Natural killer cell treated with Interleukin-12 subunit alpha and Interleukin-12 subunit beta and Interleukin-15 and Interleukin-18, amount 100 ng/mL, for 72 hours (primary cell): ENCODE measurements around the gene GSTK1. TPM values are rescaled to one million over a fixed set of nuclear protein-coding genes. Genes with fewer than 3 reads are reported as not detected.

Experiments used
- ATAC-seq, 2 donors: fragments of 150-1000 bp; cut with Tn5 transposase in 1 of 2; sonication (Bioruptor Pico), chemical (Tn5 transposase) in 1 of 2; 2 replicates each; pipeline ENCODE4 v1.10.0; 2021
- DNase-seq: peaks from one replicate; pipeline ENCODE4 v3.0.0; 2022; ENCODE audit warnings: low spot score
- H3K27ac Mint-ChIP-seq, 2 donors: 1 replicate in 1 of 2; 2 replicates in 1 of 2; pipeline ENCODE4 v1.8.0; 2022; ENCODE audit warnings: mixed read lengths in 2 of 2, mild to moderate bottlenecking in 1 of 2, moderate library complexity in 1 of 2
- H3K27me3 Mint-ChIP-seq, 2 donors: 1 replicate in 1 of 2; 2 replicates in 1 of 2; pipeline ENCODE4 v1.8.0; 2022; ENCODE audit warnings: mixed read lengths in 2 of 2
- H3K36me3 Mint-ChIP-seq: one replicate; pipeline ENCODE4 v1.8.0; 2022; ENCODE audit warnings: mixed read lengths
- H3K4me1 Mint-ChIP-seq, 2 donors: 1 replicate in 1 of 2; 2 replicates in 1 of 2; pipeline ENCODE4 v1.8.0; 2022; ENCODE audit warnings: low read depth in 2 of 2, mixed read lengths in 2 of 2, mild to moderate bottlenecking in 1 of 2
- H3K4me3 Mint-ChIP-seq: one replicate; pipeline ENCODE4 v1.8.0; 2022; ENCODE audit warnings: mixed read lengths
- H3K9me3 Mint-ChIP-seq: 2 replicates; pipeline ENCODE4 v1.8.0; 2022; ENCODE audit warnings: mixed read lengths
- total RNA-seq, 2 donors: library from RNA; stranded (reverse); gene quantifications; one replicate each; pipeline ENCODE4 v1.2.3, GENCODE V29; 2022

Gene GSTK1
- total RNA-seq, 2 donors from 2014 or later: 133 to 233 TPM

- Mint-ChIP-seq H3K36me3 (peaks cover 4% of the 10 kb centered on the region), H3K27me3 (peaks cover 5 to 9% of the 10 kb centered on the region in 2 donors), H3K4me1 (peaks cover 23 to 60% of the 10 kb centered on the region in 2 donors), H3K9me3 (peaks cover 3% of the 10 kb centered on the region), H3K27ac (peak overlapping the region; percentile 71 to 94), H3K4me3 (peak overlapping the region; percentile 78)
- ATAC-seq: no peak
- no peak for DNase-seq
These were observed 18.9 kb upstream of the GSTK1 start for GRCh38 chr7:143244321-143244720.

- DNase-seq: no peak
- Mint-ChIP-seq H3K36me3 (peaks cover 5% of the 10 kb centered on the region), H3K27ac (peak overlapping the region; percentile 71 to 94), H3K4me3 (peak overlapping the region; percentile 78), H3K4me1 (peaks cover 30 to 68% of the 10 kb centered on the region in 2 donors), H3K9me3 (peaks cover 3% of the 10 kb centered on the region), H3K27me3 (peaks cover 5 to 9% of the 10 kb centered on the region in 2 donors)
- peak; percentile 72 to 83 for ATAC-seq
These were observed 18.1 kb upstream of the GSTK1 start for GRCh38 chr7:143245123-143245522.

GRCh38 chr7:143247372-143247771 is 15.9 kb upstream of the GSTK1 start:
- Mint-ChIP-seq H3K4me3 (no peak overlapping the region), H3K27me3 (peaks cover 0 to 6% of the 10 kb centered on the region in 2 donors), H3K9me3 (peaks cover 3% of the 10 kb centered on the region), H3K36me3 (peaks cover 8% of the 10 kb centered on the region), H3K27ac (peak overlapping the region in 1 of 2 donors; percentile 94), H3K4me1 (peaks cover 45 to 83% of the 10 kb centered on the region in 2 donors)
- no peak for DNase-seq
- no peak for ATAC-seq

- ATAC-seq: no peak
- H3K27me3 Mint-ChIP-seq: peaks cover 0 to 4% of the 10 kb centered on the region in 2 donors
- peaks cover 3% of the 10 kb centered on the region for H3K9me3 Mint-ChIP-seq
- H3K4me3 Mint-ChIP-seq: peak overlapping the region; percentile 61
- H3K4me1 Mint-ChIP-seq: peaks cover 45 to 81% of the 10 kb centered on the region in 2 donors
- H3K36me3 Mint-ChIP-seq: peaks cover 15% of the 10 kb centered on the region
- H3K27ac Mint-ChIP-seq: peak overlapping the region in 1 of 2 donors; percentile 73
- DNase-seq: no peak
These were observed 14.4 kb upstream of the GSTK1 start for GRCh38 chr7:143248761-143249354.

GRCh38 chr7:143250199-143250598 is 13.0 kb upstream of the GSTK1 start:
- Mint-ChIP-seq H3K4me3 (peak overlapping the region; percentile 61), H3K36me3 (peaks cover 21% of the 10 kb centered on the region)

GRCh38 chr7:143250822-143251221 is 12.4 kb upstream of the GSTK1 start:
- H3K4me1 Mint-ChIP-seq: peaks cover 34 to 74% of the 10 kb centered on the region in 2 donors
- H3K36me3 Mint-ChIP-seq: peaks cover 21% of the 10 kb centered on the region
- no peak for DNase-seq
- H3K27me3 Mint-ChIP-seq: peaks cover 0 to 2% of the 10 kb centered on the region in 2 donors
- peak overlapping the region; percentile 61 for H3K4me3 Mint-ChIP-seq
- H3K27ac Mint-ChIP-seq: peak overlapping the region; percentile 15 to 36
- ATAC-seq: no peak
- H3K9me3 Mint-ChIP-seq: peaks cover 3% of the 10 kb centered on the region

More at GRCh38 chr7:143250199-143250598, 13.0 kb upstream of the GSTK1 start:
- H3K27me3 Mint-ChIP-seq: peaks cover 0 to 3% of the 10 kb centered on the region in 2 donors
- no peak for ATAC-seq
- DNase-seq: no peak
- H3K4me1 Mint-ChIP-seq: peaks cover 40 to 75% of the 10 kb centered on the region in 2 donors
- H3K27ac Mint-ChIP-seq: peak overlapping the region; percentile 36 to 73
- H3K9me3 Mint-ChIP-seq: peaks cover 3% of the 10 kb centered on the region

- Mint-ChIP-seq H3K27ac (peak overlapping the region; percentile 3 to 75), H3K4me3 (no peak overlapping the region), H3K36me3 (peaks cover 21% of the 10 kb centered on the region), H3K4me1 (peaks cover 26 to 62% of the 10 kb centered on the region in 2 donors), H3K27me3 (no peaks in the 10 kb centered on the region), H3K9me3 (peaks cover 3% of the 10 kb centered on the region)
- ATAC-seq (no peak), DNase-seq (no peak)
These were observed 11.2 kb upstream of the GSTK1 start for GRCh38 chr7:143252006-143252405.

GRCh38 chr7:143255564-143255963 is 7.7 kb upstream of the GSTK1 start:
- Mint-ChIP-seq H3K4me1 (peaks cover 15 to 45% of the 10 kb centered on the region in 2 donors), H3K36me3 (peaks cover 15% of the 10 kb centered on the region), H3K4me3 (no peak overlapping the region), H3K27me3 (no peaks in the 10 kb centered on the region), H3K27ac (no peak overlapping the region), H3K9me3 (no peaks in the 10 kb centered on the region)
- ATAC-seq (no peak), DNase-seq (no peak)

- no peak for ATAC-seq
These were observed 6.9 kb upstream of the GSTK1 start for GRCh38 chr7:143256325-143256724.

GRCh38 chr7:143256932-143257331 is 6.3 kb upstream of the GSTK1 start:
- ATAC-seq (no peak), DNase-seq (no peak)
- Mint-ChIP-seq H3K4me1 (peaks cover 8 to 34% of the 10 kb centered on the region in 2 donors), H3K27me3 (no peaks in the 10 kb centered on the region), H3K4me3 (no peak overlapping the region), H3K36me3 (peaks cover 15% of the 10 kb centered on the region), H3K27ac (no peak overlapping the region), H3K9me3 (no peaks in the 10 kb centered on the region)

More at GRCh38 chr7:143256325-143256724, 6.9 kb upstream of the GSTK1 start:
- no peak for DNase-seq
- no peaks in the 10 kb centered on the region for H3K27me3 Mint-ChIP-seq
- peaks cover 15% of the 10 kb centered on the region for H3K36me3 Mint-ChIP-seq
- H3K4me1 Mint-ChIP-seq: peaks cover 11 to 37% of the 10 kb centered on the region in 2 donors
- H3K4me3 Mint-ChIP-seq: no peak overlapping the region
- H3K9me3 Mint-ChIP-seq: no peaks in the 10 kb centered on the region
- no peak overlapping the region for H3K27ac Mint-ChIP-seq

GRCh38 chr7:143257501-143257900 is 5.7 kb upstream of the GSTK1 start:
- H3K27ac Mint-ChIP-seq: no peak overlapping the region
- DNase-seq (no peak), ATAC-seq (no peak)
- no peaks in the 10 kb centered on the region for H3K27me3 Mint-ChIP-seq
- H3K36me3 Mint-ChIP-seq: peaks cover 12% of the 10 kb centered on the region
- no peak overlapping the region for H3K4me3 Mint-ChIP-seq
- peaks cover 8 to 32% of the 10 kb centered on the region in 2 donors for H3K4me1 Mint-ChIP-seq
- H3K9me3 Mint-ChIP-seq: no peaks in the 10 kb centered on the region

- peaks cover 14 to 34% of the 10 kb centered on the region in 2 donors for H3K4me1 Mint-ChIP-seq
These were observed 4.4 kb upstream of the GSTK1 start for GRCh38 chr7:143258831-143259230.

GRCh38 chr7:143259765-143260164 is 3.5 kb upstream of the GSTK1 start:
- DNase-seq: no peak
- ATAC-seq: no peak
- Mint-ChIP-seq H3K27me3 (no peaks in the 10 kb centered on the region), H3K36me3 (no peaks in the 10 kb centered on the region), H3K4me1 (peaks cover 23 to 43% of the 10 kb centered on the region in 2 donors), H3K27ac (peak overlapping the region; percentile 5 to 49), H3K4me3 (no peak overlapping the region), H3K9me3 (no peaks in the 10 kb centered on the region)

More at GRCh38 chr7:143258831-143259230, 4.4 kb upstream of the GSTK1 start:
- no peak for DNase-seq
- ATAC-seq: peak in 1 of 2 donors; percentile 17
- H3K9me3 Mint-ChIP-seq: no peaks in the 10 kb centered on the region
- H3K27ac Mint-ChIP-seq: peak overlapping the region; percentile 49 to 63
- no peaks in the 10 kb centered on the region for H3K27me3 Mint-ChIP-seq
- peaks cover 6% of the 10 kb centered on the region for H3K36me3 Mint-ChIP-seq
- peak overlapping the region; percentile 57 for H3K4me3 Mint-ChIP-seq

GRCh38 chr7:143261901-143262300 is 1.3 kb upstream of the GSTK1 start:
- Mint-ChIP-seq H3K9me3 (no peaks in the 10 kb centered on the region), H3K4me3 (peak overlapping the region; percentile 72), H3K27ac (peak overlapping the region; percentile 98), H3K36me3 (peaks cover 6% of the 10 kb centered on the region), H3K4me1 (peaks cover 29 to 43% of the 10 kb centered on the region in 2 donors), H3K27me3 (no peaks in the 10 kb centered on the region)
- ATAC-seq (no peak), DNase-seq (no peak)
